OCI-M1 (cell line): ENCODE measurements around the gene TCEA3.

ENCODE experiments used
- DNase-seq: peaks from one replicate; lab custom pipeline; 2025; lab: John Stamatoyannopoulos, UW

The TCEA3 gene

GRCh38 chr1:23421343-23421742, 3.2 kb downstream of the TCEA3 start:
- DNase-seq = no peak

DNA sequence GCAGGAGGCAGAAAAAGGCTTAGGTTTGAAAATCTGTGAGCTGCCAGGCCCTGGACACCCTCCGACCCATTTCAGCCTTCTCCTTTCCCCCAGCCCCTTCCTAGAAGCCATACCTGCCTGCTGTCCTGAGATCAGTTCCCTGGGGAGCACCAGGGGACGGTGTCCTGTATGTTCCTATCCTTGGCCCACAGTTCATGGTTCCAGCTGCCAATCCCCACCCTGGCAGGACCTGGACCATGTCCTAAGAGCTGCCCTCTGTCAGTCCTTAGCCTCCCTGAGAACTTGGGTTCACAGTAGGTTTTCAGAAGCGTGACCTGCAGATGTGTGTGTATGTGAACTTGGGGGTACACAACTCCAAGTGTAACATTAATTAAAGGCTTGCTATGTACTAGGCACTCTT, 3.8 kb downstream of the TCEA3 start:
- no peak for DNase-seq

DNA sequence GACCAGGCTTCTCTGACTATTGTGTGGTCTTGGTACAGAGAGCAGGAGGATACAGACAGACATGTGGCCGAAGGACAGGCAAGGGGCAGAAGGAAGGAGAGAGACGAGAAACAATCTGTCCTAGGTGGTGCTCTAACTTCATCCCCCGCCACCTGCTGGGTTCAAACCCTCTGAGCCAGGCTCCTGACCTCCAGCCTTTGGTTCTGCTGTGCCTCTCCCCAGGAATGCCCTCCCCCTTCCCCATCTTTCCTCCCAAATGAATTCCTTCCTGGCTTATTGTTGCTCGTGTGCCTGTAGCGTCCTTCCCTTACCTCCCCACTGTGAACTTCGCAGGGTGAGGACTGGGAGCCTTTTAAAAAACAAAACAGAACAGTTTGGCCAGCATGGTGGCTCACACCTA, 5.4 kb downstream of the TCEA3 start:
- no peak for DNase-seq

- DNase-seq = no peak
These were observed 7.0 kb downstream of the TCEA3 start for GRCh38 chr1:23417570-23417969.

GRCh38 chr1:23416964-23417363, 7.6 kb downstream of the TCEA3 start:
- DNase-seq = no peak

- DNase-seq = no peak
These were observed 15.7 kb downstream of the TCEA3 start for GRCh38 chr1:23408797-23409290.

- no peak for DNase-seq
These were observed 17.4 kb downstream of the TCEA3 start for GRCh38 chr1:23407016-23407630.

GRCh38 chr1:23405946-23406345, 18.6 kb downstream of the TCEA3 start:
- no peak for DNase-seq

GRCh38 chr1:23403735-23404486, 20.6 kb downstream of the TCEA3 start:
- peak; percentile 92 for DNase-seq

DNA sequence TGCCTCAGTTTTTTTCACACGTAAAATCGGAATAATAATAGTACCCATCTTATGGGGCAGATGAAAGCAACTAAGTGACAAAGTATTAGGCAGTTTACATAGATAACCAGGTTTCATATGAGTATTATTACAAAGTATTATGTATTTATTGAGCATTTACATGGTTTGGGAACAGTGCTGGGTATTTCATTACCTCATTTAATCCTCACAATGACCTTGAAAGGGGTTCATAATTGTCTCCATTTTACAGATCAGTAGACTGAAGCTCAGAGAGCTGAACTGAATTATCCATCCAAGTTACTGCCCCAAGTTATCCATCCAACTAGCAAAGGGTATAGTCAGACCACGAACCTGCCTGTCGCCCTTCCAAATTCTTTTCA, 21.2 kb downstream of the TCEA3 start:
- no peak for DNase-seq

GRCh38 chr1:23403038-23403336, 21.6 kb downstream of the TCEA3 start:
- no peak for DNase-seq

GRCh38 chr1:23402286-23403037, 22.1 kb downstream of the TCEA3 start:
- DNase-seq = no peak

GRCh38 chr1:23401313-23401712, 23.2 kb downstream of the TCEA3 start:
- no peak for DNase-seq

DNA sequence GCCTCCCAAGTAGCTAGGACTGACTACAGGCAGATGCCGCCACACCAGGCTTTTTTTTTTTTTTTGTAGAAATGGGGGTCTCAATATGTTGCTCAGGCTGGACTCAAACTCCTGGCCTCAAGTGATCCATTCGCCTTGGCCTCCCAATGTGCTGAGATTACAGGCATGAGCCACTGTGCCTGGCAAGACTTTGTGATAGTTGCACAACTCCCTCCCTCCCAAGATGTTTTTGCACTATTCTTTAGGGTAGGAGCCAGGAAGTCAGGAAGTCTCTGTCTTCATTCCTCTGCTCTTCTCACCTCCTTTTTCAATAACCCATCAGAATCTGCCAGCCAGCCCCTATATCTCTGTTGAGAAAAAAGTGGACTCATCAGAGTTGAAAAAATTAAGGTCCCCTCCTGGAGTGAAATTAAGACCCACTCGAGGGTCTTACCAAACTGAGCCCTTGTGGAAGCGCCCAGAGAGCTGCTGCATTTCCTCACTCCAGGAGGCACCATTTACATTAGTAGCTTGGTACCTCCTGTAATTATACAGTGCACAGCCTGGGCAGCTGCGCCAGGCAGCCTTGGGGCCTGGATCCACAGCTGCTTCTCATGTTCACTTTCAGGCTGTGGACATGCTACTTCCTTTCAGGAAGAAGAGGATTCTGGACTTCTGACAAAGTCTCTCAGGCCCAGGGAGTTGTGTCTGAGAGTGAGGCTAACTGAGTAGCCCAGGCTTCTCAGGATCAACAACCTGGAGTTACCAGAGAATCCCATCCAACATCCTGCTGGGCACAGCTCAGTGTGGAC, 24.0 kb downstream of the TCEA3 start:
- DNase-seq = no peak

DNA sequence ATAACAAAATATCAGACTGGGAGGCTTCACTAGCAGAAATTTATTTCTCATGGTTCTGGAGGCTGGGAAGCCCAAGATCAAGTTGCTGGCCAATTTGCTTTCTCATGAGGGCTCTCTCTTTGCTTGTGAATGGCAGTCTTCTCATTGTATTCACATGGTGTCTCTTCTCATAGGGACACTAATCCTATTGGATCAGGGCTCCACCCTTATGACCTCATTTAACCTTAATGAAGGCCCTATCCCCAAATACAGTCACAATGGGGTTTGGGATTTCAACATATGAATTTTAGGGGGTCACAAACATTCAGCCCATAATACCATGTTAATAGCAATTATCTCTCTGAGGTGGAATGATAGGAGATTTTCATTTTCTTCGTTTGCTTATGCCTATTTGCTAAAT, 25.3 kb downstream of the TCEA3 start:
- no peak for DNase-seq

DNA sequence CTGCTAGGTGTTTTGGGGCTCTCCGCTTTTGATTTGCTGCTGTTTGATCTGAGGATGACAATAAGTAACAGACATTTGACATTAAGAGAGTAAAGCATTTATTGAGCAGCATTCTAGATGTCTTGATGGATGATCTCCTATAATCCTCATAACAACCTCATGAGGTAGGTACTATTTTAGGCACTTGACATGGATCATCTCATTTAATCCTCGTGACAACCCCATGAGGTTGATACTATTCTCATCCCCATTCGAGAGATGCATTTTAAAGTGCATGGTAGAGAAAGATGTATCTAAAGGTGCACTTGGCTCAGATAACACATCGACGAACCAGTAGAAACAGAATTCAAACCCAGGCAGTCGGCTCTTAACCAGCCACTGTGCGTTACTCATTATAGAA, 26.6 kb downstream of the TCEA3 start:
- DNase-seq = no peak

DNA sequence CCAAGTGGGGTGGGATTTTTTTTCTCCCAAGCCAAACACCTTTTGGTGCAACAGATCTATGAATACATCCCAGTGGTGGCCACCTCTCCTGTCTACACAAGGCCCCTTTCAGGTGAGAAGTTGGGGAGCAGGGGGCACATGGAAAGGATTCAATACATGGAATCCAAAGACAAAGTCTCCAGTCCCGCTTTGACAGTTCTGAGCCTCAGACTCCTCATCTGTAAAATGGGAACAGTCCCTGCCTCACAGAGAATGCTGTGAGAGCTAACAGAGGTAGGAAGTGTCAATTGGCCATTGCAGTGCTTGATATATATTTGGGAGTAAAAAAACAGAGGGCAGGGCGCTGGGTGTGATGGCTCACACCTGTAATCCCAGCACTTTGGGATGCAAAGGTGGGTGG, 28.2 kb downstream of the TCEA3 start:
- no peak for DNase-seq

- DNase-seq = no peak
These were observed 28.7 kb downstream of the TCEA3 start for GRCh38 chr1:23395849-23396248.

GRCh38 chr1:23395154-23395724, 29.3 kb downstream of the TCEA3 start:
- DNase-seq = no peak

- no peak for DNase-seq
These were observed 29.9 kb downstream of the TCEA3 start for GRCh38 chr1:23394684-23395083.

- no peak for DNase-seq
These were observed 30.4 kb downstream of the TCEA3 start for GRCh38 chr1:23394181-23394580.

- DNase-seq = no peak
These were observed 30.8 kb downstream of the TCEA3 start for GRCh38 chr1:23393706-23394105.
